ENCODE measurements around the gene JARID2.

Gene JARID2

GRCh38 chr6:15512126-15512525, 266.3 kb downstream of the JARID2 start:
- H3K27me3 ChIP-seq (replicated peaks; ENCODE audit: insufficient read depth, low read length): no peaks in the 10 kb centered on the region
- H4K20me1 ChIP-seq (ENCODE audit: insufficient read depth, low read length): no peaks in the 10 kb centered on the region
- no peaks in the 10 kb centered on the region for H3K9me3 ChIP-seq (replicated peaks; ENCODE audit: insufficient read depth, low read length)
- H3K79me2 ChIP-seq (ENCODE audit: low read length): peaks cover 12% of the 10 kb centered on the region
- TF ChIP-seq, protein P1, sequence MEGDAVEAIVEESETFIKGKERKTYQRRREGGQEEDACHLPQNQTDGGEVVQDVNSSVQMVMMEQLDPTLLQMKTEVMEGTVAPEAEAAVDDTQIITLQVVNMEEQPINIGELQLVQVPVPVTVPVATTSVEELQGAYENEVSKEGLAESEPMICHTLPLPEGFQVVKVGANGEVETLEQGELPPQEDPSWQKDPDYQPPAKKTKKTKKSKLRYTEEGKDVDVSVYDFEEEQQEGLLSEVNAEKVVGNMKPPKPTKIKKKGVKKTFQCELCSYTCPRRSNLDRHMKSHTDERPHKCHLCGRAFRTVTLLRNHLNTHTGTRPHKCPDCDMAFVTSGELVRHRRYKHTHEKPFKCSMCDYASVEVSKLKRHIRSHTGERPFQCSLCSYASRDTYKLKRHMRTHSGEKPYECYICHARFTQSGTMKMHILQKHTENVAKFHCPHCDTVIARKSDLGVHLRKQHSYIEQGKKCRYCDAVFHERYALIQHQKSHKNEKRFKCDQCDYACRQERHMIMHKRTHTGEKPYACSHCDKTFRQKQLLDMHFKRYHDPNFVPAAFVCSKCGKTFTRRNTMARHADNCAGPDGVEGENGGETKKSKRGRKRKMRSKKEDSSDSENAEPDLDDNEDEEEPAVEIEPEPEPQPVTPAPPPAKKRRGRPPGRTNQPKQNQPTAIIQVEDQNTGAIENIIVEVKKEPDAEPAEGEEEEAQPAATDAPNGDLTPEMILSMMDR (IDR thresholded peaks at IDR 0.05; ENCODE audit: low read length): no peak
- TF ChIP-seq EZH2phosphoT487 (IDR thresholded peaks at IDR 0.05; ENCODE audit: low read length) (no peak), EZH2 (optimal IDR thresholded peaks at IDR 0.05; ENCODE audit: low read depth, low read length) (no peak)
- no peak overlapping the region for H3K9ac ChIP-seq (ENCODE audit: low read length)
- no peak overlapping the region for H3K4me3 ChIP-seq (ENCODE audit: low read length)
- DNase-seq: no peak
- H3K4me1 ChIP-seq (ENCODE audit: low read length): peaks cover 16% of the 10 kb centered on the region
- H3F3A ChIP-seq (ENCODE audit: insufficient read depth, low read length): peaks cover 7% of the 10 kb centered on the region; the same call in 1 of the 2 replicates
- no peaks in the 10 kb centered on the region for H3K9me2 ChIP-seq (replicated peaks; ENCODE audit: insufficient read depth, low read length)
- no peak overlapping the region for H3K27ac ChIP-seq (ENCODE audit: low read length)
- H3K4me2 ChIP-seq (ENCODE audit: low read depth, low read length): no peak overlapping the region
- H3K36me3 ChIP-seq (replicated peaks; ENCODE audit: insufficient read depth, low read length): no peaks in the 10 kb centered on the region; the same call in 1 of the 2 replicates
- no peak overlapping the region for H2AFZ ChIP-seq (ENCODE audit: low read length)

DNA sequence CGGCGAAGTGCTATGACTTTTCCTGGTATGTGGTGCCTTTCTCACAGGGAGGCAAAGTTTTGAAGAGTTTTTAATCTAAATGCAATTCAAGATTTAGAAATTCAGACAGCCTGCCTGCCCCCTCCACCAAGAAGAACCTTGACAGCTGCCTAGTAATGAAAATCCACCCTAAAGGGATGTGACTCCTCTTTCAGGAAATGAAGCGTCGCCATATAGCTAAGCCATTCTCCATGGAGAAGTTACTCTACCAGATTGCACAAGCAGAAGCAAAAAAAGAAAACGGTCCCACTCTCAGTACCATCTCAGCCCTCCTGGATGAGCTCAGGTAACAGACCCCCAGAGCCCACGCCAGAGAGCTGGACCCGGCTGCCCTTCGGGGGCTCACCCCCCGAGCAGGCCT, 266.9 kb downstream of the JARID2 start:
- peaks cover 16% of the 10 kb centered on the region for H3K4me1 ChIP-seq (ENCODE audit: low read length)
- H3K4me2 ChIP-seq (ENCODE audit: low read depth, low read length): no peak overlapping the region
- no peaks in the 10 kb centered on the region for H3K9me2 ChIP-seq (replicated peaks; ENCODE audit: insufficient read depth, low read length)
- H3K27me3 ChIP-seq (replicated peaks; ENCODE audit: insufficient read depth, low read length): no peaks in the 10 kb centered on the region
- H3K4me3 ChIP-seq (ENCODE audit: low read length): no peak overlapping the region
- no peak overlapping the region for H3K27ac ChIP-seq (ENCODE audit: low read length)
- H3K9me3 ChIP-seq (replicated peaks; ENCODE audit: insufficient read depth, low read length): no peaks in the 10 kb centered on the region
- H3F3A ChIP-seq (ENCODE audit: insufficient read depth, low read length): peaks cover 7% of the 10 kb centered on the region; the same call in 1 of the 2 replicates
- H4K20me1 ChIP-seq (ENCODE audit: insufficient read depth, low read length): no peaks in the 10 kb centered on the region
- DNase-seq: no peak
- TF ChIP-seq EZH2 (optimal IDR thresholded peaks at IDR 0.05; ENCODE audit: low read depth, low read length) (no peak), EZH2phosphoT487 (IDR thresholded peaks at IDR 0.05; ENCODE audit: low read length) (no peak)
- TF ChIP-seq, protein P1 (IDR thresholded peaks at IDR 0.05; ENCODE audit: low read length): no peak
- H3K79me2 ChIP-seq (ENCODE audit: low read length): peaks cover 12% of the 10 kb centered on the region
- no peaks in the 10 kb centered on the region; the same call in 1 of the 2 replicates for H3K36me3 ChIP-seq (replicated peaks; ENCODE audit: insufficient read depth, low read length)
- no peak overlapping the region for H3K9ac ChIP-seq (ENCODE audit: low read length)
- H2AFZ ChIP-seq (ENCODE audit: low read length): no peak overlapping the region

DNA sequence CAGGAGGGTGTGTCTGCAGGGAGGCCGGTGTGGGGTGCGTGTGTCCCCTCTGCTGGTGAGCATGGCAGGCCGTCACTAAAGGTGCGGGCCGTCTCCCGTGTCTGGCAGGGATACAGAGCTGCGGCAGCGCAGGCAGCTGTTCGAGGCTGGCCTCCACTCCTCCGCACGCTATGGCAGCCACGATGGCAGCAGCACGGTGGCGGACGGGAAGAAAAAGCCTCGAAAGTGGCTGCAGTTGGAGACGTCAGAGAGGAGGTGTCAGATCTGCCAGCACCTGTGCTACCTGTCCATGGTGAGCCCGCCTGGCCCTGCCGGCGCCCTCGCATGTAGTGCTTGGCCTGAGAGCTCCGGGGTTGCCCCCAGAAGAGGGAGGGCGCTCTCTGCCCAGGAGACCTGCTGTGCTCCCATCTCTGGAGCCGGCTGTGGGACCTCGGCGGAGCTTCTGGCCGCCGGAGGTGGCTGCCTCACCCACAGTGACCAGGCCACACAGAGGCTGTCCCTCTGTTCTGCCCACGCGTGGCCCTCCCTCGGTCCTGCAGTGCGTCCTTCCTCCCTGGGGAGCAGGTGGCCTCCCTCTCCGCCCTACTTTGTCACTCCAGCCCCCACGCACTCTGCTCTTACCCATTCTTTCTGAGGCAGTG, 267.4 kb downstream of the JARID2 start:
- H3K4me2 ChIP-seq (ENCODE audit: low read depth, low read length): no peak overlapping the region
- H3K9me2 ChIP-seq (replicated peaks; ENCODE audit: insufficient read depth, low read length): no peaks in the 10 kb centered on the region
- H3K36me3 ChIP-seq (replicated peaks; ENCODE audit: insufficient read depth, low read length): no peaks in the 10 kb centered on the region; the same call in 1 of the 2 replicates
- H3K4me1 ChIP-seq (ENCODE audit: low read length): peaks cover 16% of the 10 kb centered on the region
- no peaks in the 10 kb centered on the region for H3K27me3 ChIP-seq (replicated peaks; ENCODE audit: insufficient read depth, low read length)
- H3K9ac ChIP-seq (ENCODE audit: low read length): no peak overlapping the region
- peaks cover 12% of the 10 kb centered on the region for H3K79me2 ChIP-seq (ENCODE audit: low read length)
- peaks cover 7% of the 10 kb centered on the region; the same call in 1 of the 2 replicates for H3F3A ChIP-seq (ENCODE audit: insufficient read depth, low read length)
- H4K20me1 ChIP-seq (ENCODE audit: insufficient read depth, low read length): no peaks in the 10 kb centered on the region
- no peak overlapping the region for H2AFZ ChIP-seq (ENCODE audit: low read length)
- H3K4me3 ChIP-seq (ENCODE audit: low read length): no peak overlapping the region
- no peaks in the 10 kb centered on the region for H3K9me3 ChIP-seq (replicated peaks; ENCODE audit: insufficient read depth, low read length)
- TF ChIP-seq, protein P1 (IDR thresholded peaks at IDR 0.05; ENCODE audit: low read length): no peak
- TF ChIP-seq EZH2phosphoT487 (IDR thresholded peaks at IDR 0.05; ENCODE audit: low read length): no peak
- TF ChIP-seq EZH2 (optimal IDR thresholded peaks at IDR 0.05; ENCODE audit: low read depth, low read length): no peak
- DNase-seq: no peak
- H3K27ac ChIP-seq (ENCODE audit: low read length): no peak overlapping the region
